ENCODE data around the gene SLC26A11.

The SLC26A11 gene

GRCh38 chr17:80180192-80180591 is 40.0 kb upstream of the SLC26A11 start:
- POLR2A ChIA-PET, result no interaction called here
- TF ChIP-seq LEF1 (IDR thresholded peaks at IDR 0.05; ENCODE audit: borderline replicate concordance) (no peak), ZNF384 (IDR thresholded peaks at IDR 0.05) (no peak), TARDBP (IDR thresholded peaks at IDR 0.05) (no peak), ARNT (IDR thresholded peaks at IDR 0.05) (no peak)
- CTCF ChIA-PET, result no interaction called here
- no peak for DNase-seq (ENCODE audit: extremely low spot score)

- CTCF ChIA-PET, result interaction anchor here (0.6 to 1.3 kb wide), 2 partner anchors 80 to 85 kb away, joined by 4 to 6 read pairs; partner anchors contain the start of gene GAA
- no peak for DNase-seq (ENCODE audit: extremely low spot score)
- TF ChIP-seq NFRKB (IDR thresholded peaks at IDR 0.05), result no peak
- no peak for TF ChIP-seq L3MBTL2 (conservative IDR thresholded peaks at IDR 0.05)
- TF ChIP-seq LEF1 (IDR thresholded peaks at IDR 0.05; ENCODE audit: borderline replicate concordance), result no peak
- no peak for TF ChIP-seq FOXM1 (IDR thresholded peaks at IDR 0.05; ENCODE audit: borderline replicate concordance)
- no peak for TF ChIP-seq FOXK2 (IDR thresholded peaks at IDR 0.05)
- no peak for TF ChIP-seq CTBP1 (IDR thresholded peaks at IDR 0.05; ENCODE audit: borderline replicate concordance)
- TF ChIP-seq ARNT (IDR thresholded peaks at IDR 0.05), result no peak
- TF ChIP-seq SUZ12 (IDR thresholded peaks at IDR 0.05), result no peak
- POLR2A ChIA-PET, result no interaction called here
These were observed 38.8 kb upstream of the SLC26A11 start for GRCh38 chr17:80181431-80181830.

- no peak for DNase-seq (ENCODE audit: extremely low spot score)
- POLR2A ChIA-PET, result no interaction called here
- no peak for TF ChIP-seq NFRKB (IDR thresholded peaks at IDR 0.05)
- CTCF ChIA-PET, result interaction anchor here (1.2 kb wide), 1 partner anchor 9 kb away, joined by 4 read pairs; no protein-coding TSS in a partner anchor
These were observed 37.9 kb upstream of the SLC26A11 start for GRCh38 chr17:80182118-80182844.

- ChIA-PET CTCF (interaction anchor here (1.2 kb wide), 1 partner anchor 8 kb away, joined by 4 read pairs; no protein-coding TSS in a partner anchor), POLR2A (no interaction called here)
- no peak for TF ChIP-seq LEF1 (IDR thresholded peaks at IDR 0.05; ENCODE audit: borderline replicate concordance)
- TF ChIP-seq TARDBP (IDR thresholded peaks at IDR 0.05), result no peak
- TF ChIP-seq NFRKB (IDR thresholded peaks at IDR 0.05), result no peak
- TF ChIP-seq ELF4 (IDR thresholded peaks at IDR 0.05), result no peak
- TF ChIP-seq FOXK2 (IDR thresholded peaks at IDR 0.05), result no peak
- TF ChIP-seq PKNOX1 (IDR thresholded peaks at IDR 0.05), result no peak
- TF ChIP-seq ZNF384 (IDR thresholded peaks at IDR 0.05), result no peak
- no peak for TF ChIP-seq L3MBTL2 (conservative IDR thresholded peaks at IDR 0.05)
- no peak for TF ChIP-seq FOXA1 (IDR thresholded peaks at IDR 0.05)
- DNase-seq (ENCODE audit: extremely low spot score), result no peak
These were observed 37.4 kb upstream of the SLC26A11 start for GRCh38 chr17:80182845-80183223.

- DNase-seq (ENCODE audit: extremely low spot score), result no peak
- ChIA-PET POLR2A (interaction anchor here (0.9 to 1.6 kb wide), 2 partner anchors 13 to 36 kb away, joined by 3 to 4 read pairs; partner anchors contain the start of genes SGSH and SLC26A11), CTCF (no interaction called here)
- no peak for TF ChIP-seq TARDBP (IDR thresholded peaks at IDR 0.05)
- no peak for TF ChIP-seq ELF4 (IDR thresholded peaks at IDR 0.05)
- no peak for TF ChIP-seq FOXK2 (IDR thresholded peaks at IDR 0.05)
- no peak for TF ChIP-seq BHLHE40 (IDR thresholded peaks at IDR 0.05; ENCODE audit: borderline replicate concordance)
- TF ChIP-seq CTBP1 (IDR thresholded peaks at IDR 0.05; ENCODE audit: borderline replicate concordance), result no peak
- no peak for TF ChIP-seq HDGF (IDR thresholded peaks at IDR 0.05; ENCODE audit: borderline replicate concordance)
- no peak for TF ChIP-seq ARNT (IDR thresholded peaks at IDR 0.05)
- TF ChIP-seq L3MBTL2 (conservative IDR thresholded peaks at IDR 0.05), result no peak
- no peak for TF ChIP-seq LEF1 (IDR thresholded peaks at IDR 0.05; ENCODE audit: borderline replicate concordance)
- TF ChIP-seq ZNF384 (IDR thresholded peaks at IDR 0.05), result no peak
- no peak for TF ChIP-seq FOXM1 (IDR thresholded peaks at IDR 0.05; ENCODE audit: borderline replicate concordance)
- TF ChIP-seq FOXA1 (IDR thresholded peaks at IDR 0.05), result no peak
- TF ChIP-seq NFRKB (IDR thresholded peaks at IDR 0.05), result no peak
These were observed 36.4 kb upstream of the SLC26A11 start for GRCh38 chr17:80183581-80184422.

- DNase-seq (ENCODE audit: extremely low spot score), result no peak
- ChIA-PET POLR2A (interaction anchor here (0.9 to 1.6 kb wide), 2 partner anchors 13 to 36 kb away, joined by 3 to 4 read pairs; partner anchors contain the start of genes SGSH and SLC26A11), CTCF (interaction anchor here (1.2 kb wide), 1 partner anchor 11 kb away, joined by 3 read pairs; no protein-coding TSS in a partner anchor)
- TF ChIP-seq BHLHE40 (IDR thresholded peaks at IDR 0.05; ENCODE audit: borderline replicate concordance) (no peak), ELF4 (IDR thresholded peaks at IDR 0.05) (no peak), HDGF (IDR thresholded peaks at IDR 0.05; ENCODE audit: borderline replicate concordance) (no peak), FOXM1 (IDR thresholded peaks at IDR 0.05; ENCODE audit: borderline replicate concordance) (no peak), ZNF384 (IDR thresholded peaks at IDR 0.05) (no peak), CTBP1 (IDR thresholded peaks at IDR 0.05; ENCODE audit: borderline replicate concordance) (no peak), L3MBTL2 (conservative IDR thresholded peaks at IDR 0.05) (no peak), ARNT (IDR thresholded peaks at IDR 0.05) (no peak), LEF1 (IDR thresholded peaks at IDR 0.05; ENCODE audit: borderline replicate concordance) (no peak), PKNOX1 (IDR thresholded peaks at IDR 0.05) (no peak), SP1 (IDR thresholded peaks at IDR 0.05) (no peak), FOXK2 (IDR thresholded peaks at IDR 0.05) (no peak), FOXA1 (IDR thresholded peaks at IDR 0.05) (no peak), NFRKB (IDR thresholded peaks at IDR 0.05) (no peak), SUZ12 (IDR thresholded peaks at IDR 0.05) (no peak), TARDBP (IDR thresholded peaks at IDR 0.05) (no peak)
These were observed 35.9 kb upstream of the SLC26A11 start for GRCh38 chr17:80184423-80184714.

All from HEK293T (cell line).